ENCODE measurements around the gene NCAM2.
"Not testable (repeated sequence)": the region's sequence is repeated elsewhere in the genome, so short reads cannot be mapped to it uniquely, and the experiment has no call there.

The NCAM2 gene

DNA sequence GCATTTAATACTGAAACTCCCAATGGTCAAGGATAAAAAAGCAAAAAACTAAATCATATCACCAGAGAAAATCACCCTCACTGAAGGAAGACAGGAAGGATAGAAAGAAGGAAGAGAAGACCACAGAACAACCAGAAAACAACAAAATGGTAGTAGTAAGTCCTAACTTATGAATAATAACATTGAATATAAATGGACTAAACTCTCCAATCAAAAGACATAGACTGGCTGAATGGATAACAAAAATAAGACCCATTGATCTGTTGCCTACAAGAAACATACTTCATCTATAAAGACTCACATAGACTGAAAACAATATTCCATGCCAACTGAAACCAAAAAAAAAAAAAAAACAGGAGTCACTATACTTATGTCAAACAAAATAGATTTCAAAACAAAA is 347.7 kb downstream of the NCAM2 start:
- no peak for DNase-seq

DNA sequence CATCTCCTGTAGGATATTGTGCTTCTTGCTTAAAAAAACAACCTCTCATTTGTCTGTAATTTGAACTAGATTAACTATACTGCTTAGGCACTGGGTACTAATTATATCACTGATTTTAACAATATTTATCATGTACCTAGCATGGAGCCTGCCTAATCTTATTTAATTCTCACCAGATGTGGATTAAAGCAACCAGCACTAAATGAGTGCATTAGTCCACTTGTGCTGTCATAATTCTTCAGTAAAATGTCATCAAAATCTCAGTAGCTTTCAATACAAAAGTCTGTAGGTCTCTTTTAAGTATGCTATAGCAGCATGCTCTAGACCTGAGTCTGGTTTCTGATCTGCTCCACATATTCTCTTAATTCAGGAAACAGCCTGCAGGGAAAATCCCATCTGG is 368.1 kb downstream of the NCAM2 start:
- no peak for DNase-seq

DNA sequence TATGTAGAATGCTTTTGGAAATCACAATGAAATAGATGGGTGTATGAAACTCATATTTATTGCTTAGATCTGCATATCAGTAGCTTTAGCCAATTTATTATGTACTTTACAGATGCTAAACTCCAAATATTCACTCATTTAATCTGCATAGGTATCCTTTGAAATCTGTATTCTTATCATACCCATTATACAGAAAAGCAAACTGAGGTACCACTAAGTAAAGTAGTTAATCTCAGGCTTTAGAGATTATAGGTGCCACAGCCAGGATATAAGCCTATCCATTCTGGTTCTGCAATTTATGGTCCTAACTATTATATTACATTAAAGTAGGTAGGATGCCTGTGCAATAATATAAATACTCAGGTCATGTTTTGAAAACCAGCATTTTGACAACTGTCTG is 369.4 kb downstream of the NCAM2 start:
- no peak for DNase-seq

DNA sequence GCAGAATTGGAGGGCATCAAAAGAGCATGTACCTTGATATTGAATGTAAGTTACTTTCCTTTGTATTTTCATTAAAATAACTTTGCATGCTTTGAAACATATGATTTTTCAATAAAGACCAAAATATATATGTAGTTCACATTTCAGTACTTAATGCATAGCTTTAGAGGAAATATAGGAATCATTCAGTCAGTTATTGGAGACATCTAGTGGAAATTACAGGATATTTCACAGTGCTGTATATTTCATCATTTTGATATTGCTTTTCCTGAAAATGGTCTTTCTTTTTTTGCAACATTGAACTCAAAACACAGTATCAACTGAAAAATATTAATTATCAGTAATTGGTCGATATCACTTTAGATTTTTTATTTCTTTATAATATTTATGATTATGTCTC is 375.8 kb downstream of the NCAM2 start:
- no peak for DNase-seq

DNA sequence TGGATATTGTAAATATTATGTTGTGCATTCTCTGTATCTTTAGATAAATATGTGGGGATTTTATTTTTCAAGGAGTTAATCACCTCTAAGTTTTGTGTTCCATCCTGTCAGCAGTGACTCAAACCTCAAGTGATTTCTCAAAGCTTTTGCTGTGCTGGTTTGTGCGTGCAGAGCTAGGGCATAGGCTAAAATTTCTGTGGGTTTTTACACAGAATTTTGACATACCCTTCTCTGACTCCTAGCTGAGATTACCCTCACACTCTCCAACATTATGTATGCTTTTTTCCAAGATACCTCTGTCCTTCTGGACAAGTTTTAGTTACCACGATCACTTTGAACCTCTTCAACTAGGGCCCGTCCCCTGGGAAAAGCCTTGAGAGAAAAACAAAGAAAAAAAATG is 384.9 kb downstream of the NCAM2 start:
- DNase-seq, result no peak

DNA sequence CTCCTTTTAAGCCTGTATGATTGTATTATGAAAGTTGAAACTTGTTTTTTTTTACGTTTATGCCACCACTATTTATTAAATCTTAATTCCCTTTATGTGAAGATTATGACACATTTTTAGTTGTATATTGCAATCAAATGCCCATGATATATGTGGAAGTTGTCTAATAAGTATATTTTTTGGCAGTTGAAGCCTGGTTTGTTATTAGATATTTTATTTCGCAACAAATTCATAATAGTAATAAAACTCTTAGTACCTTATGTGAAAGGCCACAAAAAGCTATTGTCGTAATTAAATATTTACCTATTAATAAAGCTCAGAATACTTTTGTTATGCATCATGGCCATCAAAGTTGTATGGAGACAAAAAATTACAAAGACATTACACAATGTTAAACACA is 386.8 kb downstream of the NCAM2 start:
- DNase-seq, result no peak

DNA sequence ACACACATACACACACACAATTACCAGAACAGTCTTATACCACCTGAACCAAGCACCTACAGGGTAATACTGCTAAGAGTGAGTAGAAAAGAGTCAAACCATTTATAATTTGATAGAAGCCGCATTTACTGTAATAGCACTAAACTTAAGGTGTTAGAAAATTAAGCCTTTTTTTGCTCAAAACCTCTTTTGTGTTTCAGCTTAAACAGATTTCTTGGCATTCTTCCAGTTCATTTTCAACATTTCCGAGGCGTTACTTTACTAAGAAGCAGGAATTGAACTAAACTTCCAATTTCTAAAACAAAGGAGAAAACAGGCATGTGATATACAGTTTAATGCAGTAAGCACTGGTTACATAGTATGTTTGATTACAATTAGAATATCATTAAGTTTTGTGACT is 387.2 kb downstream of the NCAM2 start:
- DNase-seq, result no peak

DNA sequence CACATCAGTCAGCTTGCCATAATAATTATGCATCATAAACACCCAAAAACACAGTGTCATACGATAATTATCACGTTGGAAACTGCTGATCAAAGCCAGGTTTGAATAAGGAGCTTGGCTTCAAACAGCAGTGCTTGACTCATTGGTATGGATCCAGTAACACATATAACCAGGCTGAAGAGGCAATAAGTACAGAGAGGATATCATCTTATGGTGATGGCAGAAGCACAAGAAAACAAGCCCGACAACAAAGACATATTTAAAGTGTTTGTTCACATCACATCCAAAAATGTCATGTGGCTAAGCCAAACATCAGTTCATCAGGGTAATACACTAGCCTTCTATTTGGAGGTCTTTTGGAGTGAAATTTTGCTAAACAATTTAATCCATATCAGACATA is 389.7 kb downstream of the NCAM2 start:
- DNase-seq, result no peak

DNA sequence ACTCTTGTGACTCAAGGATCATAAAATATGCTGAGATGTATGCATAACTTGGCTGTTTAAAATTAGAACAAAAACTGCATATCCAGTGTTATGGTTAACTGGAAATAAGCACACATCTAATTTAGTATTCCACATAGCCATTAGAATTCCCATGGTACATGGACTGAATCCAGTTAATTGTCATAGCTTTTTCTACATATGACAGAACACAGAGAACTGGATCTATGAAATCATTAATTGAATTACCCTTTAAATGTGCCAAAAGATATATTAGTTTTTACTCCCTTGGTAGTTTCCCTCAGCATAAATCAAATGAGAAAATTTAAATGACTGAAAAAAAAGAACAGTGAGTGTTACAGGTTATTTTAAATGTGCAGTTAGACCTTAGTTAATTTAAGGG is 395.9 kb downstream of the NCAM2 start:
- DNase-seq, result no peak

DNA sequence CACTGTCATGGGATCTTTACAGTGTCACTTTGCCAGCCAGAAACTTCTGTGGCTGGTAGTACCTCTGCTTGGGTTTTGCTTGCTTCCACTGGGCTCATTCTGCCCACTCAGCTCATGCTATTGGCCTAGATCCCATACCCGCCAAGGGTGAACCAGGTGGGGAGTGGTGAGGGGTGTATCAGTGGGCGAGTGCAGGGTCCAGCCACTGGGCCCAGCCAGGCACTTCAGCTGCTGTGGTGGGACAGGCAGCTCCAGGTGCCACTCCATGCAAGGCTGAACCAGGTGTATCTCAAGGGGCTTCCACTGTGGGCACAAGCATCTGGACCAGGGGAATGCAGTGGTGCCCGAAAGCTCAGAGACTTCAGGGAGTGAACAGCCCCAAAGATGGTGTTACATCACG is 398.2 kb downstream of the NCAM2 start:
- no peak for DNase-seq

DNA sequence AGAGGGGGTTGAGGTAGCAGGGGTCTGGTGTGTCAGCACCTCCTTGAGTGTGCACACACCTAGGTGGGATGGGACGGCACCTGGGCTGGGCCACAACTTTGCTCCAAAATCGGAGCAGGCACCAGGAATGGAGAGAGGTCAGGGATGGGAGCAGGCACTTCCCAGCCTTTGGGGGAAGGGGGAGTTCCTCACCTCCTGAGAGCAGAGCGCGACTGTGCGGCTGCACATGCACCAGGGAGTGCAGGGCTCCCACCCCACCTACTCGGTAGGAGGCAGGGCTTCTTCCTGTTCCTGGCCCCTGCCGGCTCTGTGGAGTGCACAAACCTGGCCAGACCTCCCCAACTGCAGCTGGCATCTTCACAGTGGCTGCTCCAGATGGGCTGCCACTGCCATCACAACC is 399.3 kb downstream of the NCAM2 start:
- DNase-seq, result no peak

DNA sequence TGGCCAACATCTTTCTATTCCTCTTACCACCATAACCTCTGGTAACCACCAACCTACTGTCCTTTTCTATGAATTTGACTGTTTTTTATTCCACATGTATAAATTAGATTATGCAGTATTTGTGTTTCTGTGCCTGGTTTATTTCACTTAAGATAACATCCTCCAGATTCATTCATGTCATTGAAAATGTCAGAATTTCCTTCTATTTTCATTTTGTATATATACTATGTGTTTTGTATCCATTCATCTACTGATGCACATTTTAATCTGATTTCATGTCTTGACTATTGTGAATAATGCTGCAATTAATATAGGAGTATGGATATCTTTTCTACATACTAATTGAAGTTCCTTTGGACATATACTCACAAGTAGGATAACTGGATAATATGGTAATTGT is 403.2 kb downstream of the NCAM2 start:
- DNase-seq, result no peak

DNA sequence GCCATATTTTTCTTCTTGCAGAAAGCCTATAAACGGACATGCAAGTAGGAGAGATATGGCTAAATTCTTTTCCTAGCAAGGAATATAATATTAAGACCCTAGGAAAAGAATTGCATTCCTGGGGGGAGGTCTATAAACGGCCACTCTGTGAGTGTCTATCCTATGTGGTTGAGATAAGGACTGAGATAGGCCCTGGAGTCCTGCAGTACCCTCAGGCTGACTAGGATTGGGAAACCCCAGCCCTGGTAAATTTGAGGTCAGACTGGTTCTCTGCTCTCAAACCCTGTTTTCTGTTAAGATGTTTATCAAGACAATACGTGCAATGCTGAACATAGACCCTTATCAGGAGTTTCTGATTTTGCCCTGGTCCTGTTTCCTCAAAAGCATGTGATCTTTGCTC is 404.0 kb downstream of the NCAM2 start:
- not testable (repeated sequence) for DNase-seq

DNA sequence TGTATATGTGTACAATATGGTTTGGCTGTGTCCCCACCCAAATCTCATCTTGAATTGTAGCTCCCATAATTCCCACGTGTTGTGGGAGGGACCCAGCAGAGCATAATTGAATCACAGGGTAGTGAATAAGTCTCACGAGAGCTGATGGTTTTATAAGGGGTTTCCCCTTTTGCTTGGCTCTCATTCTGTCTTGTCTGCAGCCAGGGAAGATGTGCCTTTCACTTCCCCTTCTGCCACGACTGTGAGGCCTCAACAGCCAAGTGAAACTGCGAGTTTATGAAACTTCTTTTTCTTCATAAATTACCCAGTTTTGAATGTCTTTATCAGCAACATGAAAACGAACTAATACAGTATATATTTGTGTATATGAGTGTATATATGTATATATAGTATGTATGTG is 406.1 kb downstream of the NCAM2 start:
- not testable (repeated sequence) for DNase-seq

DNA sequence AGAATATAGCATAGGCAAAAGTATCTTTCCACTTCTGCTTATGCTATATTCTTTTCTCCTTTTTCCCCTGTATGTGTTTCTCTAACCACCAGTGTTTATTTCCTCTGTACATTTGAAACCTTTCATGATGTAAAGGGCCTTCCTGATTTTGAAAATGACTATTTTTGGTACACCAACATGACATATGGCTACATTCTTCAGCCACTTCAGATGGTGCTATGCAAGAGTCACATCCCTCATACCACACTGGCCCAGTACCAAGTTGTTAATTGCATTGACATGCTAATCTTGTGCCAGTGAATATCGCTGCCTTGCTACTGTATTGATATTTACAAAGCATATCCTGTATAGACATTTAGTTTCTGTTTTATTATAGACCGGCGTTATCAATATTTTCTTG is 408.7 kb downstream of the NCAM2 start:
- DNase-seq, result no peak

DNA sequence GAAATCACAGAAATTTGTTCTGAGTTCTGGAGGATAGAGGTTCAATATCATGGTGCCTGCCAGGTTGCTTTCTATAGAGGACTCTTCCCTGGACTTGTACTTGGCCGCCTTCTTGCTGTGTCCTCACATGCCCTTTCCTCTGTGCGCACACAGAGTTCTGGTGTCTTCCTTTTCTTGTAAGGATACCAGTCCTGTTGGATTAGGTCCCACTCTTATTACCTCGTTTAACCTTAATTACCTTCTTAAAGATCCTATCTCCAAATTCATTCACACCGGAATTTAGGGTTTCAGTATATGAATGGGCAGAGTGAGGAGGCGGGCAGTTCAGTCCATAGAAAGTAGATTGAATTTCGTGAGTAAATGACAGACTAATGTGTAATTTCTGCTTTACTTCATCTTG is 413.9 kb downstream of the NCAM2 start:
- DNase-seq, result no peak

DNA sequence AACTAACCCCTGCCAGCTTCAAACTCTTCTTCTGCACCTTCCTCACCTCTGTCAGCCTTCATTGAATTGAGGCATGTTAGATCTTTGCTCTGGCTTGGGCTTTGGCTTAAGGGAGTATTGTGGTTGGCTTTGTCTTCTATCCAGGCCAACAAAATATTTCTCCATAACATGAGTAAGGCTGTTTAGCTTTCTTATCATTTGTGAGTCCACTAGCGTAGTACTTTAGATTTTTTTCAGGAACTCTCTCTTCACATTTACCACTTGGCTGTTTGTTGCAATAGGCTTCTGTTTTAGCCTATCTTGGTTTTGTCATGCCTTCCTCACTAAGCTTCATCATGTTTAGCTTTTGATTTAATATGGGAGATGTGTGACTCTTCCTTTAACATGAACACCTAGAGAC is 417.5 kb downstream of the NCAM2 start:
- no peak for DNase-seq

DNA sequence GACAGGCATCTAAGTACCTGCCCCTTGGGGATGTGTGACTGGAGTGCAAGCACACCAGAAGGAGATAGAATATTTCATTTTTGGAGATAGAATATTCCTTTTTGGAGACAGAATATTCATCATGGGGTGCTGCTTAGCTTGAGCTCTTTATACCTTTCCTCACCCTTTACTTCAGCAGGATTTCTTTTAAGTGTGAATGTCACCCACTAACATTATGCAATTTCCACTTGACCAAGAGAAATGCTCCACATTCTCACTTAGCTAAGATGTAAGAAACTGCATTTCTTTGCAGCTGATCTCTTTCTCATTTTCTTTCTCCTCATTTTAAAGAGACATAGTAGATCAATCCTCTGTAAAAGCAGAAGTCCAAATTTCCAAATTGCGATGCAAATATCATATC is 436.7 kb downstream of the NCAM2 start:
- no peak for DNase-seq

DNA sequence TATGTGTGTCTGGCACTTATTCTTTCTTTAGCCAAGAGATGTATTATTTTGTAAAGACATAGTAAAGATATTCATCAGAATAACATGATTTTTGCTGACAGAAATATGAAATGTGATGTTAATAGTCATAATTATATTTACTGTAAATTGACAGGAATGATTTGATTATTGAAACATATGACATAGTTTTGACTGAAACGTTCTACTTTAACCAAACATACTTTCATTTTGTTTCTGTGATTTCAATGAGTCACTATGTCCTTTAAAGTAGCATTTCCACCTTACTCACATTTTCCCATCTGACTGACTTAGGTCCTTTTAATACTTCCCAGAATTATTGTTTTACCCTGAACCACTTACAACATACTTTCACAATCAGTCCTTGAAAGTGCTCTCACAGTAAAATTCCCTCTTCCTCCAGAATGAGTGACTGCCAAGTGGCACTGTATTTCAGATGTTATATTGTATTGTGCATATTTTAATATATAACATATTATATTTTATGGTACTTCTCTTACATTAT is 437.9 kb downstream of the NCAM2 start:
- no peak for DNase-seq

DNA sequence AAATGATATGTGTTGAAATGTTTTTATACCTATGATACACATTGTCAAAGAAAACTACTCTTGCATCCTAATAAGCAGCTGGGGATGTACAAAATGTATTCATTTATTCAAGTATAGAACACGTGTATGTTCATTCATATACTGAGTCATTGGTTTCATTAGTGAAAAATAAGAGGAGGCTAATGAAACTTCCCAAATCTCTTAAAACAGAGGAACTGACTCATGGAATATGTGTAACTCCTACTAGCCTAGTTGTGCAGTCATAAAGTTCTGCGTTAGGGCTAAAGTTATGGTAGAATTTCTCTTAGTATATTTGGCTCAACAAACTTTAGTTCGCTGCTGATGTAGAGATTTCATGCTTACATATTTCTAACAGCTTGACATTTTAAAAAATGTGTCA is 441.6 kb downstream of the NCAM2 start:
- DNase-seq, result no peak

DNA sequence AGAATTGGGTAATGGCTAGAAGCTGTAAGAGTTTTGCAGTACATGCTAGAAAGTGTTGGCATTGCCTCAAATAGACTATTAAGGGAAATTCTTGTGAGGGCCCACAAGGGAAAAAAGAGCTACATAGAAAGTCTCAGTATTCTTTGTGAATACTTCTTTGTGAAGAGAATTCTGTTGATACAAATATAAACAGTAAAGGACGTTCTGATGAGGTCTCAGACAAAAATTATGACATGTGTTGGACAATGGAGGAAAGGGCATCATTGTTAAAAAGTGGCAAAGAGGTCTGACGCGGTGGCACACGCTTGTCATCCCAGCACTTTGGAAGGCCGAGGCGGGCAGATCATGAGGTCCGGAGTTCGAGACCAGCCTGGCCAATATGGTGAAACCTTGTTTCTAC is 458.9 kb downstream of the NCAM2 start:
- DNase-seq, result no peak

DNA sequence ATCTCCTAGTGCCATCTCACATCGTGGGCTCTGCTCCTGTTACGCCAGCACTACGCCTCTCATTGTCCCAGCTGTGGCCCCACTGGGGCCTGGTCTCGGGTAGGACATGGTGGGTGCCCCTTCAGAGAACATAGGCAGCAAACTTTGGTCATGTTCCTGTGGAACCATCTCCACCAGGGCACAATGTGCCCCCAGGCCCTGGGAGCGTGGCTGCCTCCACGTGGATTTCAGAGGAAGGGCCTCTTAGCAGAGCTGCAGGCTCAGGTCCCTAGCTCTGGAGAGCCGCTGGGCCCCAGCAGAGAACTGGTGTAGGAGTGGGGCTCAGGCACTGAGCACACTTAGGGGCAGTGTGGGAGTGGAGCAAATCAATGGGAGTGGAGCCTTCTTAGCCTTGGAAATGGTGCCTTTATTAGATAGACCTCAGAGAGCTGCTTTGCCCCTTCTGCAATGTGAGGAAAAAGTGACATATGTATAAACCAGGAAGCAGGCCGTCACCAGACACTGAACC is 460.0 kb downstream of the NCAM2 start:
- DNase-seq, result no peak

DNA sequence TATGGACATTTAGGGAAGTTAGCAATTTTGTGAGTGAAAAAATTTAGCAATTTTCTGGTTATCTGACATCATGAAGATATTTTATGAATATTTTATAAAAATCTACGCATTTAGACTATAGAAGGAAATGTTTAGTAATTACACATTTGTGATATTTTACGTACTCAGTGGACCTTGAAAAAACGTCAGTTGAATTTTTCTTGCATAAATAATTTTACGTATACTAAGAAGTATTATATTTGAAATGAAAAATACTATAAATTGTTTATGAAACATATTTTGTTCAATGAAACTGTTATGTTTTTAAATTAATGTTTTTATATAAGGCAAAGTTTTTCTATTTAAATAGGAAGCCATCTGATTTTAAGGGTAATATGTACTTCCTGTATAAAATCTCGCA is 462.8 kb downstream of the NCAM2 start:
- DNase-seq, result no peak

DNA sequence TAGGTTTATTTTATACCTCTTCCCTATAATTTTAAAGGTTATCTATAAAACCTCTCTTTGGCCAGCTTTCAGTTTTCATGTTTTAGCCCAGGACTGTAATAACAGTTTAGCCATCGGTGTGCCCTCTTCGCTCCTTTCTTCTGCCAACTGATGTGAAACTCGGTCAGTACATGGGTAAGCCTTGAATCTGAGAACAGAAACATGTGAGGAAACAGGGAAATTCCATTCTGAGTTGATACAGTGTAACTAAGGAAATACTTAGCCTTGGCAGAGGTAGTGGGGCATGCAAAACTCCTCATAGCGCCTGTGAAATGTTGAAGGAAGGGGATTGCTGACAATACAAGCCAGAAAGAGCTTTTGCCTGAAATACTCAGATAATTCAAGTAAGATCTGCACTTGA is 465.2 kb downstream of the NCAM2 start:
- DNase-seq, result no peak

DNA sequence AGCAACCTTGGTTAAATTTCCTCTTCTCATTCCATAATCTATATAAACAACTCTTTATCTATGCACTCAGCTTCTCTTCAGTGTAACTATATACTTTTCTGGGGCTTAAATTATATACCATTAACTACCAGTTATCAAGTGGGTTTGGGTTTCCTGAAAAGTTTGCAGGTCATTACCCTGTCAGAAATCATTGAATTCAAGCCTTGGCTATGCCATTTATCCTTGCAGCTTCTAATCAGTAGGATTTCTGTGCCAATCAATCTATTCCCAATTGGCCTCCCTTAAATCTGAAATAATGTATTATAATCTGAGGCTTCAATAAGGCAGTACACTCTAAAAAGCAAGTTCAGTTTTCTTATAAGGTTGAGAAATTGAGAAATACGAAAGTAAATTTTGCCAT is 466.5 kb downstream of the NCAM2 start:
- no peak for DNase-seq

DNA sequence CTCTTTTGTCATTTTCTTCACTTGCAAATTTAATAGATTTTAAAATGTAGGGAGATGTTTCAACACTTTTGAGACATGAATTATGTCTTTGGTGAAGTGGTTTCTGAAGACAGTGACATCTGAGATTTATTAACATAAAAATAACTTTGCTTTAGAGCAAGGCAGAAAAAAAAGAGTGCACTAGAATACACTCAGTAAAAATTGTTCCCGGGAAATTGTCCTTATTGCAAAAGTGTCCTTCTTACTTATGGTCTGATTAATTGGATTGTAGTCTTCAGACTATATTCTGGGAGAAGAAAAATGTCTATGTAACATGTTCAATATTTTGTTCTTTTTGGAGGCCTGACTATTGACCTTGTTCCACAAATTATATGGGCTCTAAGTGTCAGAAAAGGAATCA is 468.5 kb downstream of the NCAM2 start:
- no peak for DNase-seq
